ENCODE data around the gene FAM47C. TPM values are rescaled to one million over a fixed set of nuclear protein-coding genes. Genes with fewer than 3 reads are reported as not detected.

The FAM47C gene
- total RNA-seq, 4 donors from 2014 or later, result not detected

DNA sequence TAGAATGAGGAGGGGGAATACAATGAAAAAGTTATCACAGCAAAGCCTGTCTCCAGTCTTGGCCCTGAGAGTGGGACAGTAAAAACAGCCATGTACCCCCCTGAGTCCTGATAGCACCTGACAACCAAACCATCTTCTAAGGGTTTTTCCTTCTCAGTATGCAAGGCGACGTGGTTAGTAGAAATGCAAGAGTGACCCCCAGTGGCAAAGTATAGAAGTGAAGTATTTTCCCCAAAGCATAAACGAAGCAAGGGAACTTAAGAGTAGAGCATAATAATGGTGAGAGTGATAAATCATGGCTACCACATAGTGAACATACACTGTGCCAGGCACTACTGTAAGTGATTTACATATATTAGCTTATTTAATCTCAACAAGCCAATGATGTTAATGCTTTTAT lies 52.8 kb downstream of the FAM47C start:
- Histone ChIP-seq H3K9me3 (no peaks in the 10 kb centered on the region), H3K4me3 (no peak overlapping the region), H3K36me3 (no peaks in the 10 kb centered on the region), H3K27ac (no peak overlapping the region), H3K4me1 (no peaks in the 10 kb centered on the region), H3K27me3 (no peaks in the 10 kb centered on the region)
- intact Hi-C loops (cut with DNase I), result no loop called here
- no peak for DNase-seq
- 4 to 6% methylated on average over 3 of the region's 3 CpGs for WGBS, 2 donors
- no peak for TF ChIP-seq POLR2A (IDR thresholded peaks at IDR 0.05)
- TF ChIP-seq, protein P1, sequence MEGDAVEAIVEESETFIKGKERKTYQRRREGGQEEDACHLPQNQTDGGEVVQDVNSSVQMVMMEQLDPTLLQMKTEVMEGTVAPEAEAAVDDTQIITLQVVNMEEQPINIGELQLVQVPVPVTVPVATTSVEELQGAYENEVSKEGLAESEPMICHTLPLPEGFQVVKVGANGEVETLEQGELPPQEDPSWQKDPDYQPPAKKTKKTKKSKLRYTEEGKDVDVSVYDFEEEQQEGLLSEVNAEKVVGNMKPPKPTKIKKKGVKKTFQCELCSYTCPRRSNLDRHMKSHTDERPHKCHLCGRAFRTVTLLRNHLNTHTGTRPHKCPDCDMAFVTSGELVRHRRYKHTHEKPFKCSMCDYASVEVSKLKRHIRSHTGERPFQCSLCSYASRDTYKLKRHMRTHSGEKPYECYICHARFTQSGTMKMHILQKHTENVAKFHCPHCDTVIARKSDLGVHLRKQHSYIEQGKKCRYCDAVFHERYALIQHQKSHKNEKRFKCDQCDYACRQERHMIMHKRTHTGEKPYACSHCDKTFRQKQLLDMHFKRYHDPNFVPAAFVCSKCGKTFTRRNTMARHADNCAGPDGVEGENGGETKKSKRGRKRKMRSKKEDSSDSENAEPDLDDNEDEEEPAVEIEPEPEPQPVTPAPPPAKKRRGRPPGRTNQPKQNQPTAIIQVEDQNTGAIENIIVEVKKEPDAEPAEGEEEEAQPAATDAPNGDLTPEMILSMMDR (IDR thresholded peaks at IDR 0.05), result peak in 2 of 6 experiments; percentile 30 to 35
